Endothelial cell of umbilical vein (primary cell): ENCODE data around the gene SAP25.

Experiments
- CTCF ChIP-seq, 2 donors: IDR thresholded peaks; 1 replicate in 1 of 2; 2 replicates in 1 of 2; pipeline ENCODE4 v1.5.1; 2011; ENCODE audit warnings: low read length in 2 of 2, mild to moderate bottlenecking in 2 of 2, moderate library complexity in 2 of 2, control low read depth in 1 of 2, inconsistent platforms in 1 of 2, low read depth in 1 of 2; ENCODE audit not compliant: insufficient read depth in 1 of 2; ENCODE audit errors: extremely low read depth in 1 of 2
- EZH2 ChIP-seq: IDR thresholded peaks from 2 replicates; pipeline ENCODE4 v1.6.1; 2012; ENCODE audit warnings: borderline replicate concordance, low read depth, mild to moderate bottlenecking, moderate library complexity, low read length, inconsistent platforms; ENCODE audit not compliant: severe bottlenecking
- FOS ChIP-seq: IDR thresholded peaks from 2 replicates; pipeline ENCODE4 v1.6.1; 2011; ENCODE audit warnings: mild to moderate bottlenecking, low read length, moderate library complexity, borderline replicate concordance; ENCODE audit not compliant: insufficient read depth
- POLR2A ChIP-seq: IDR thresholded peaks from 2 replicates; pipeline ENCODE4 v1.6.1; 2012; ENCODE audit warnings: low read depth, mild to moderate bottlenecking, control low read depth, low read length
- POLR2AphosphoS5 ChIP-seq: IDR thresholded peaks from 2 replicates; pipeline ENCODE4 v1.6.1; 2012; ENCODE audit warnings: low read depth, mild to moderate bottlenecking, control low read depth, low read length, moderate library complexity; ENCODE audit not compliant: insufficient read depth

GRCh38 chr7:100567751-100568175 is 5.9 kb downstream of the SAP25 start:
- peak; percentile 16 for TF ChIP-seq POLR2A
- no peak for TF ChIP-seq CTCF (IDR thresholded peaks at IDR 0.05; ENCODE audit: extremely low read depth in 1 of 2, insufficient read depth in 1 of 2, low read depth in 1 of 2, low read length in 2 of 2)
- TF ChIP-seq FOS: no peak
- TF ChIP-seq POLR2AphosphoS5: no peak
- no peak for TF ChIP-seq EZH2
